DOHH2 (cell line): ENCODE data around the gene DNAI7.

Experiments used
- H3F3A ChIP-seq: fragments of 200-600 bp; sonication (generic), shearing (Covaris generic); 2 replicates; pipeline ENCODE4 v1.6.0; 2016; ENCODE audit warnings: antibody characterized with exemption, mild to moderate bottlenecking; ENCODE audit not compliant: control insufficient read depth, insufficient read depth
- H3K27ac ChIP-seq: fragments of 200-600 bp; sonication (generic); 2 replicates; pipeline ENCODE4 v1.5.1; 2014; ENCODE audit warnings: low read depth, mild to moderate bottlenecking, low read length, moderate library complexity
- H3K27me3 ChIP-seq: fragments of 200-600 bp; sonication (generic); 2 replicates; pipeline ENCODE4 v1.6.1; 2014; ENCODE audit warnings: mild to moderate bottlenecking, low read length, mixed read lengths; ENCODE audit not compliant: control insufficient read depth
- H3K36me3 ChIP-seq: fragments of 200-600 bp; sonication (generic); 2 replicates; pipeline ENCODE4 v1.6.1; 2014; ENCODE audit warnings: mild to moderate bottlenecking, low read length, moderate library complexity, mixed read lengths; ENCODE audit not compliant: control insufficient read depth
- H3K4me1 ChIP-seq: fragments of 200-600 bp; sonication (generic); 2 replicates; pipeline ENCODE4 v1.6.1; 2014; ENCODE audit warnings: mild to moderate bottlenecking, low read length, mixed read lengths; ENCODE audit not compliant: control insufficient read depth
- H3K4me2 ChIP-seq: fragments of 200-600 bp; sonication (generic); 2 replicates; pipeline ENCODE4 v1.6.0; 2014; ENCODE audit warnings: mild to moderate bottlenecking, low read length, moderate library complexity
- H3K4me3 ChIP-seq: fragments of 200-600 bp; sonication (generic); 2 replicates; pipeline ENCODE4 v1.5.1; 2014; ENCODE audit warnings: mild to moderate bottlenecking, low read length, mixed read lengths
- H3K79me2 ChIP-seq: fragments of 200-600 bp; sonication (generic); 2 replicates; pipeline ENCODE4 v1.6.1; 2014; ENCODE audit warnings: mild to moderate bottlenecking, low read length, mixed read lengths; ENCODE audit not compliant: control insufficient read depth
- H3K9me2 ChIP-seq: fragments of 200-600 bp; sonication (generic); replicated peaks from 2 replicates; pipeline ENCODE4 v1.6.1; 2014; ENCODE audit warnings: mild to moderate bottlenecking, low read length, mixed read lengths; ENCODE audit not compliant: control insufficient read depth
- H3K9me3 ChIP-seq: fragments of 200-600 bp; sonication (generic); 2 replicates; pipeline ENCODE4 v1.6.1; 2014; ENCODE audit warnings: antibody characterized with exemption, low read length, mixed read lengths; ENCODE audit not compliant: control insufficient read depth, insufficient read depth
- H4K20me1 ChIP-seq: fragments of 200-600 bp; sonication (generic); 2 replicates; pipeline ENCODE4 v1.6.0; 2014; ENCODE audit warnings: low read depth, mild to moderate bottlenecking, antibody characterized with exemption, low read length, moderate library complexity; ENCODE audit not compliant: control insufficient read depth, insufficient read depth
- EZH2phosphoT487 ChIP-seq: fragments of 200-600 bp; sonication (generic); IDR thresholded peaks from 2 replicates; pipeline ENCODE4 v1.6.1; 2017; ENCODE audit warnings: borderline replicate concordance, mild to moderate bottlenecking, antibody characterized with exemption, low read length, moderate library complexity, mixed read lengths
- TF ChIP-seq, protein P1 (sequence below): fragments of 200-600 bp; sonication (generic); IDR thresholded peaks from one replicate; pipeline ENCODE4 v1.5.1; 2014; ENCODE audit warnings: antibody characterized with exemption, mild to moderate bottlenecking, low read depth, low read length; ENCODE audit not compliant: poor library complexity, severe bottlenecking

DNAI7 gene

DNA sequence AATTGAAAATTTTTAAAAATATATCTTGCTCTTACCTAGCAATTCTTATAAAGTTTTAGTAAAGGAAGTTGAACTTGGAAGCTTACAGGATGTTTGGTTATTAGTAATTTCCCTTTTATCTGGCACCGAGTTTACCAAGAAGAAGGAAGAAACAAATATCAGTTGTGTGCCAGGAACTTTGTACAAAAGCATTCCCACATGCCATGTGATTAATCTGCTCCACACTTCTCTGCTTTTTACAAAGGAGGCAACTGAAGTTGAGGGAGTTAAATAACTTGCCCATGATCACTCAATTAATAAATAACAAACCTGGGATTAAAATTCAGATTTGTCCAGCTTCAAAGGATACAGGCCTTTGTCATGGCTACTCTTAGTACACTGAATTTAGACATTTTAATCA lies 123.6 kb downstream of the DNAI7 start:
- Histone ChIP-seq H3F3A (peaks cover 86% of the 10 kb centered on the region), H3K4me1 (peaks cover 86% of the 10 kb centered on the region), H3K4me2 (no peak overlapping the region), H3K27ac (no peak overlapping the region), H3K9me3 (no peaks in the 10 kb centered on the region), H3K36me3 (peaks cover 98% of the 10 kb centered on the region), H3K9me2 (no peaks in the 10 kb centered on the region), H3K27me3 (no peaks in the 10 kb centered on the region), H3K4me3 (no peak overlapping the region), H4K20me1 (peaks cover 46% of the 10 kb centered on the region), H3K79me2 (peaks cover 99% of the 10 kb centered on the region)
- no peak for TF ChIP-seq EZH2phosphoT487

DNA sequence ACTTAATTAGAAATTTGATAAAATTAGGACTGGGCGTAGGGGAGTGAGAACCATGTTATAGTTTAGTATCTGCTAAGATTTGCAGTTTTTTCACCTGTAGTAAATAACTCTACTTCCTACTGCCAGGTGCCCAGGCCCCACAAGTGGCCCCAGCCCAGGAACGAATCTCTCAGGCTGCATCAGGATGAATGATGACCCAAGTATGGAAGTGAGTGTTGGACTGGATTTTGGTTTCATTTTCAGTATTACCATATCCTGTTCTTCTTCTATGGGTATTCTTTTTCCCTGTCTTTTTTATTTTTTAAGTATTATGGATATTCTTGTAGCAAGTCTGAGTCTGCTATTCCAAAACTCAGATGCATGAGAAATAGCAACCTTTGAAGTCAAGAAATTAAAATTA lies 125.7 kb downstream of the DNAI7 start:
- peaks cover 81% of the 10 kb centered on the region for H3F3A ChIP-seq
- no peak overlapping the region for H3K4me2 ChIP-seq
- H3K36me3 ChIP-seq: peaks cover 98% of the 10 kb centered on the region
- peaks cover 42% of the 10 kb centered on the region for H4K20me1 ChIP-seq
- peaks cover 99% of the 10 kb centered on the region for H3K79me2 ChIP-seq
- no peak overlapping the region for H3K4me3 ChIP-seq
- peaks cover 92% of the 10 kb centered on the region for H3K4me1 ChIP-seq
- no peaks in the 10 kb centered on the region for H3K9me2 ChIP-seq
- H3K9me3 ChIP-seq: no peaks in the 10 kb centered on the region
- H3K27ac ChIP-seq: no peak overlapping the region
- no peak for TF ChIP-seq EZH2phosphoT487
- TF ChIP-seq, protein P1, sequence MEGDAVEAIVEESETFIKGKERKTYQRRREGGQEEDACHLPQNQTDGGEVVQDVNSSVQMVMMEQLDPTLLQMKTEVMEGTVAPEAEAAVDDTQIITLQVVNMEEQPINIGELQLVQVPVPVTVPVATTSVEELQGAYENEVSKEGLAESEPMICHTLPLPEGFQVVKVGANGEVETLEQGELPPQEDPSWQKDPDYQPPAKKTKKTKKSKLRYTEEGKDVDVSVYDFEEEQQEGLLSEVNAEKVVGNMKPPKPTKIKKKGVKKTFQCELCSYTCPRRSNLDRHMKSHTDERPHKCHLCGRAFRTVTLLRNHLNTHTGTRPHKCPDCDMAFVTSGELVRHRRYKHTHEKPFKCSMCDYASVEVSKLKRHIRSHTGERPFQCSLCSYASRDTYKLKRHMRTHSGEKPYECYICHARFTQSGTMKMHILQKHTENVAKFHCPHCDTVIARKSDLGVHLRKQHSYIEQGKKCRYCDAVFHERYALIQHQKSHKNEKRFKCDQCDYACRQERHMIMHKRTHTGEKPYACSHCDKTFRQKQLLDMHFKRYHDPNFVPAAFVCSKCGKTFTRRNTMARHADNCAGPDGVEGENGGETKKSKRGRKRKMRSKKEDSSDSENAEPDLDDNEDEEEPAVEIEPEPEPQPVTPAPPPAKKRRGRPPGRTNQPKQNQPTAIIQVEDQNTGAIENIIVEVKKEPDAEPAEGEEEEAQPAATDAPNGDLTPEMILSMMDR: no peak
- no peaks in the 10 kb centered on the region for H3K27me3 ChIP-seq

DNA sequence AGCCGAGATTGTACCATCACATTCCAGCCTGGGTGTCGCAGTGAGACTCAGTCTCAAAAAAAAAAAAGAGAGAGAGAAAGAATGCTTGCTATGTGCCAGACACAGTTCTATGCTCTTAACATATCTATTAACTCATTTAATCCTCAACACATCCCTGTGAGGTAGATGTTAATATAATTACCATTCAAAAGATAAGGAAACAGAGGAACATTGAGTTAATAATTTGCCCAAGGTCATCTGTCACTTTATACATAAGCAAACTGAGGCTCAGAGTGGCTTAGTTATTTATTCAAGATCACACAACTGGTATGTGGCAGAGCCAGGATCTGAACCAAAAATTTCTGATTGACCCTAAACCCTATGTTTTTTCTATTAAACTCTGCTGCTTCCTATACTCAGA lies 129.9 kb downstream of the DNAI7 start:
- H4K20me1 ChIP-seq: peaks cover 62% of the 10 kb centered on the region
- no peaks in the 10 kb centered on the region for H3K9me3 ChIP-seq
- no peak for TF ChIP-seq EZH2phosphoT487
- TF ChIP-seq, protein P1: no peak
- H3K27me3 ChIP-seq: no peaks in the 10 kb centered on the region
- no peak overlapping the region for H3K27ac ChIP-seq
- H3K36me3 ChIP-seq: peaks cover 100% of the 10 kb centered on the region
- peaks cover 100% of the 10 kb centered on the region for H3K79me2 ChIP-seq
- H3K4me2 ChIP-seq: no peak overlapping the region
- H3K9me2 ChIP-seq: no peaks in the 10 kb centered on the region
- H3K4me1 ChIP-seq: peaks cover 94% of the 10 kb centered on the region
- no peak overlapping the region for H3K4me3 ChIP-seq
- H3F3A ChIP-seq: peaks cover 75% of the 10 kb centered on the region

DNA sequence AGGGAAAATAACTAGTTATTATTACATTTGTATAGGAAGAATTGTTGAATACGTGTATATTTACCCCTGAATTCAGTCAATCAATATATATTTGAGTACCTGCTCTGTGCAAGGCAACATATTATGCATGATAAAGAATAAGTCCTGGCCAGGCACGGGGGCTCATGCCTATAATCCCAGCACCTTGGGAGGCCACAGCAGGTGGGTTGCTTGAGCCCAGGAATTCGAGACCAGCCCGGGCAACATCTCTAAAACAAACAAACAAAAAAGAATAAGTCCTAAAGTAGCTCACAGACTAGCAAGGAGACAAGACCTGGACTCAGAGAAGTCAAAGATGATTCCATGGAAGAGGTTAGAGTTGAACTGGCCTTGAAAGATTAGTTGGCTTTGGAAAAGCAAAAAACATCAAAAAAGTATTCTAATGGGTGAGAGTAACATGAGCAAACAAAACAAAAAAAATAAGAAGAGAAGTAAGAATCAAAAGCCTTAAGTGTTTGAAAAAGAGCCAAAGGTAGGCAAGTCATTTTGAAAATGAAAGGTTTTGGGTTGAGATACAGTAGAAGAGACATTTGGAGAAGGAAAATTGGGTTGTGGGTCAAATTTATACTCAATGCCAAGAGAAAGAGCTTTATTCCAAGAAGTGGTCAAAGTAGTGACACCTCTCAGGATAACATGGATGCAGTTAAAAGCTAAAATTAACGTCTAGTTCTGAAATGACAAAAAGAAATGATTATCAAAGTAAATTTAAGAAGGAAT lies 130.9 kb downstream of the DNAI7 start:
- Histone ChIP-seq H3K4me1 (peaks cover 94% of the 10 kb centered on the region), H3K79me2 (peaks cover 100% of the 10 kb centered on the region), H3F3A (peaks cover 72% of the 10 kb centered on the region), H3K27ac (0 out of 2 replicates have a peak overlapping the region, but pooled peaks have one; percentile 25), H3K9me3 (no peaks in the 10 kb centered on the region), H3K27me3 (no peaks in the 10 kb centered on the region), H3K4me3 (no peak overlapping the region), H3K36me3 (peaks cover 100% of the 10 kb centered on the region), H4K20me1 (peaks cover 60% of the 10 kb centered on the region), H3K4me2 (0 out of 2 replicates have a peak overlapping the region, but pooled peaks have one; percentile 8), H3K9me2 (no peaks in the 10 kb centered on the region)
- TF ChIP-seq, protein P1: no peak
- no peak for TF ChIP-seq EZH2phosphoT487
